GM20000 (cell line): Measurements from ENCODE around the gene MKI67.
"Not testable (repeated sequence)": the region's sequence is repeated elsewhere in the genome, so short reads cannot be mapped to it uniquely, and the experiment has no call there.

Experiments used
- DNase-seq: peaks from one replicate; pipeline ENCODE4 v3.0.0; 2012; ENCODE audit warnings: low spot score
- CTCF ChIP-seq: IDR thresholded peaks from 2 replicates; pipeline ENCODE4 v1.5.1; 2012; ENCODE audit warnings: mild to moderate bottlenecking, control low read depth; ENCODE audit errors: extremely low read depth, missing control alignments

The MKI67 gene

GRCh38 chr10:128095753-128096469 lies 30.3 kb downstream of the MKI67 start:
- no peak for DNase-seq
- no peak for TF ChIP-seq CTCF

GRCh38 chr10:128095027-128095752 lies 31.0 kb downstream of the MKI67 start:
- no peak for TF ChIP-seq CTCF
- no peak for DNase-seq

DNA sequence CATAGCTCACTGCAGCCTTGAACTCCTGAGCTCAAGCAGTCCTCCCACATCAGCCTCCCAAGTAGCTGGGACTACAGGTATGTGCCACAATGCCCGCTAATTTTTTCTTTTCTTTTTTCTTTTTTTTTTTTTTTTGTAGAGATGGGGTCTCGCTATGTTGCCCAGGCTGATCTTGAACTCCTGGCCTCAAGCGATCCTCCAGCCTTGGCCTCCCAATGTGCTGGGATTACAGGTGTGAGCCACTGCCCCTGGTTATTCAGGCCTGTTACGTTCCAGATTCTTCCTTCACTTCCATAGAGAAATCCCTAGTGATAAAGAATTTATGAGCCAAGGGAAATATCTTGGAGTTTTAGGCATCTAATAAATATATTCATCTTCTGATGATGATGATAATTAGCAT lies 31.6 kb downstream of the MKI67 start:
- DNase-seq, result not testable (repeated sequence)

DNA sequence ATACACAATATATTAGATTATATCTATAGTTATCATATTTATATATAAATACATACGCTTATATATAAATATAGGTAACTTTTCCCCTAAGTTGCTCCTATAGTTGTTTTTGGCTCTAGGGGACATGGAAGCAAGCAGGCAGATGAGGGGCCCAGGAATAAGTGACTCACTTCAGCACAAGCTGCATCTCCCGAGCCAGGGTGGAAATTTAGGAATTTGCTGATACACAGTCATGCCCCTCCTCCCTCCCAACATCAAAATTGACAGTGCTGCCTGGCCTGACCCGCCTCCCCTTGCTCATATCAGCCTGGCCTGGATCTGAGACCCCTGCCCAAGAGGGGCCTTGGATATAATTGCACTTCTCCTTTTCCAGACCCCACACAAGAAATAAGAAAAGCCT lies 33.8 kb downstream of the MKI67 start:
- TF ChIP-seq CTCF, result no peak
- DNase-seq, result no peak

GRCh38 chr10:128091636-128092210 lies 34.5 kb downstream of the MKI67 start:
- DNase-seq, result no peak
- TF ChIP-seq CTCF, result no peak

DNA sequence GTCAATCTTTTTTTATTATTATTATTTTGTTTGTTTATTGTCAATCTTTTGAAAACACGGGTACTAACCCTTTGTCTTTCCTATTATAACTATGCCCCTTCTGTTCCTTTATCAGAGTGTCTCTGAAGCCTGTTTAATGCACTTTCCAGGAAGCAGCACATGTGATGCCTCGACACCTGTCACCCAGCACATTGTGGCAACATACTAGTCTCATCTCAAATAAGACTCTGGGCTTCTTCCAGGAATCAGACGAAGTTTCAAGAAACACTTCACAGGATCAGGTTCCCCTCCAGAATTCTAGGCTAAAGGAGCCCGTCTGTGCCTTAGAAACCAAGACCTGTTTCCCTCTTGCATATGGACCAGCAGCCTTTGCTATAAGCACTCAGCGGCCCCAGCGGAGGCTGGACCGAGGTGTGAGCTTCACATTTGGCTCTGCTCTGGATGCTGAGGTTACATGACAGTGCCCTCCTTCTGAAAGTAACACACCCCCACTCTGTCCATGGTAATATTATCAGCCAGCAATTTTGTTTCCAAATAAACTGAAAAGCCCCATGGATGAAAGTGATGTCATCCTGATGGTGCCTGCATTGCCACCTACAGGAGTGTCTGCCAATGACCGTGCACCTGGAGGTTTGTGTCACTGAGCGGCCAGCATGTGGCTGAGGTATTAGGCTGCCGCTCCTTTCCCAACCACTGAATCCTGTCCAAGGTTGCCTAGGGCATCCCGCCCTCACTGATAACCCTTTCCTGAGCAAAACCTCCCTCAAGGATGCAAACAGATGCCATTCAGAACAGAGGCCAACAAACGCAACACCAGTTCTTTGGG lies 38.1 kb downstream of the MKI67 start:
- no peak for DNase-seq
- TF ChIP-seq CTCF, result no peak

DNA sequence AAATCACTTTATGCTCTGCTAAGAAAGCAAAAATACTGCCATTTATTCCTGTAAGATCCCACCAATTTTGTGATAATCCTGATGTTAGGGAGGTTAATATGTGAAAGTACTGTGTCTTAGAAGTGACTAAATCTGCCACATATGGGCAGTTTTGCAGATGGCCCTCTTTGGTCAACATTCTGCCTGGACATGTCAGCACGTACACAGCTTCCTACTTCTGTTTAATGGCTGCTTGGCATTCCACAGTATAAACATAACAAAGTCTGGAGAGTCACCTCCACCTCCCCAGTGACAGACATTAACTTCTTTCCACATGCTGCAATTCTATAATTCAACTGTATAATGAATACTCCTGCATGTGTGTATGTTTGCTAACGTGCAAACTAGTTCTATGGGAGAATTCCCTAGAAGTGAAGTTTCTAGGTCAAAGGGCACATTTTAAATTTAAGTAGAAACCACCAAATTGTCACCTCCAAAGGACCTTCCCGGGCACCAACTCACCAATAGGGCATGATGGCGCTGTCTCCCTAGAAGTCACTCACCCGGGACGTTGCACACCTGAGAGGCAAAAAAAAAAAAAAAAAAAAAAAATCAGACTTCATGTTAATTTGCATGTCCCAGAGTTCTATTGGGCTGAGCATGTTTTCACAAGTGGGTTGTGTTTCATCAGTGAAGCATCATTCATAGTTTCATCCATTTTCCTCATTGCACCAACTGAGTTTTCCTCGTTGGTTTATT lies 38.9 kb downstream of the MKI67 start:
- no peak for DNase-seq
- TF ChIP-seq CTCF, result no peak
